ENCODE results near the gene GMEB1.
A peak's percentile ranks its signal among the peaks of the same experiment; 100 is the strongest.

GRCh38 chr1:28736450-28737306 is 68.1 kb downstream of the GMEB1 start, which contains the start of gene YTHDF2:
- TF ChIP-seq, protein P1, sequence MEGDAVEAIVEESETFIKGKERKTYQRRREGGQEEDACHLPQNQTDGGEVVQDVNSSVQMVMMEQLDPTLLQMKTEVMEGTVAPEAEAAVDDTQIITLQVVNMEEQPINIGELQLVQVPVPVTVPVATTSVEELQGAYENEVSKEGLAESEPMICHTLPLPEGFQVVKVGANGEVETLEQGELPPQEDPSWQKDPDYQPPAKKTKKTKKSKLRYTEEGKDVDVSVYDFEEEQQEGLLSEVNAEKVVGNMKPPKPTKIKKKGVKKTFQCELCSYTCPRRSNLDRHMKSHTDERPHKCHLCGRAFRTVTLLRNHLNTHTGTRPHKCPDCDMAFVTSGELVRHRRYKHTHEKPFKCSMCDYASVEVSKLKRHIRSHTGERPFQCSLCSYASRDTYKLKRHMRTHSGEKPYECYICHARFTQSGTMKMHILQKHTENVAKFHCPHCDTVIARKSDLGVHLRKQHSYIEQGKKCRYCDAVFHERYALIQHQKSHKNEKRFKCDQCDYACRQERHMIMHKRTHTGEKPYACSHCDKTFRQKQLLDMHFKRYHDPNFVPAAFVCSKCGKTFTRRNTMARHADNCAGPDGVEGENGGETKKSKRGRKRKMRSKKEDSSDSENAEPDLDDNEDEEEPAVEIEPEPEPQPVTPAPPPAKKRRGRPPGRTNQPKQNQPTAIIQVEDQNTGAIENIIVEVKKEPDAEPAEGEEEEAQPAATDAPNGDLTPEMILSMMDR (IDR thresholded peaks at IDR 0.05; ENCODE audit: poor library complexity, severe bottlenecking) = peak; percentile 99
- TF ChIP-seq RAD21 (conservative IDR thresholded peaks at IDR 0.05) (peak; percentile 68), EZH2 (IDR thresholded peaks at IDR 0.05; ENCODE audit: borderline replicate concordance, insufficient read depth, low read length, poor library complexity, severe bottlenecking) (no peak), POLR2AphosphoS5 (IDR thresholded peaks at IDR 0.05) (peak; percentile 98), REST (IDR thresholded peaks at IDR 0.05; ENCODE audit: borderline replicate concordance) (peak; percentile 80), EP300 (conservative IDR thresholded peaks at IDR 0.05; ENCODE audit: poor library complexity, severe bottlenecking) (peak; percentile 79), TAF1 (IDR thresholded peaks at IDR 0.05; ENCODE audit: low read depth) (peak; percentile 86), SMC3 (conservative IDR thresholded peaks at IDR 0.05; ENCODE audit: poor library complexity) (peak; percentile 79)
